HG02885 (cell line): ENCODE results near the gene TGM3.
"Not testable (repeated sequence)": the region's sequence is repeated elsewhere in the genome, so short reads cannot be mapped to it uniquely, and the experiment has no call there.

Source experiments
- ATAC-seq: cut with Tn5 transposase; IDR thresholded peaks from one replicate; pipeline ENCODE4 v1.9.1; 2021; ENCODE audit warnings: mild to moderate bottlenecking; ENCODE audit not compliant: unreplicated experiment, poor library complexity

TGM3 gene

DNA sequence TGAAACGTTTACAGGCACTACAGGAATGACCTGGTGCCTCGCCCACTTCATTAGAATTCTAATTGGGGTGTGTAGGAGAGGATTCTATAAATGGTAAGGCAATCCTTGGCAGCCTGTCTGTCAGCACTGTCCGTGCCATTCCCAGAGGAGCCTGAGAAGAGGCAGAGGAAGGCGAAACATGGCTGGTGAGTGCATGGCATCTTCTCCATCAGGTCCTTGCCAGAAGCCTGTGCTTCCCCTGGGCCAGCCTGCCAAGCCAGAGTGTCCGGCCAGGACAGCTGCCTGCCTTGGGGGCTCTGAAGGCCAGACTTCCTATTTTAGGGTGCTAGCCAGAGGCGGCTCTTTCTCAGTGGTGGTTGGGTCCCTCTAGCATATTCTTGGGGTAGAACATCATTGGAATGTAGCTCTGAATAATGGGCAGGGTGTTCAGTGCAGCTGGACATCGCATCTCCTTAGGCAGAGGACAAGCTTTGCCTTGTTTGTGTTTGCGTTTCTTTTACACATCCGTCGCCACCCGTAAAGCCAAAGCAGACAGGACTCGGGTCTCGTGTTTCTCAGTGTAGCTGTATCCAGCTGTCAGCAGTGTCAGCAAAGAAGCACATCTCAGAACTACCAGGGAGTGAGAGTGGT is at the start of gene TGM3:
Gene TGM3 (plus strand): TSS at position 116 of the 630 bp plus-strand sequence. CDS start 63 bp downstream, at position 179.
- no peak for ATAC-seq

DNA sequence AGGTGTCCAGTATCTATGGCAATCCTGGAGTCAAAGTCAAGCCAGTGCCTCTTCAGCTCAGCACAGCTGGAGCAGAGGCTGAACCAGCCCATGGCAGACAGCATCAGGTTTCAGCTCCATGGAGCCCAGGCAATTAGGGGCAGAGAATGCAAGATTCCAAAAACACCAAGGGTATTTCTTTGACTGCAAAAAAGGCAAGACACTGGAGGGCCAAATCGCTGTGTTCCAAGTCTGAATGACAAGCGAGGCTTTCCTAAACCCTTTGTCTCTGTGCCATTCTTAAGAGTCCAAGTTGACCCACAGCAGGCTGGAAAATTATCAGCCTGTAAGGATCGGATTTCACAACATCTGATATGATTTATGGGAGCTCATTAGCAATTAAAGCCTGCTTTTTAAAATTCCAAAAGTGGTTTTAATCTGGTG is 49.7 kb upstream of the TGM3 start:
- no peak for ATAC-seq

DNA sequence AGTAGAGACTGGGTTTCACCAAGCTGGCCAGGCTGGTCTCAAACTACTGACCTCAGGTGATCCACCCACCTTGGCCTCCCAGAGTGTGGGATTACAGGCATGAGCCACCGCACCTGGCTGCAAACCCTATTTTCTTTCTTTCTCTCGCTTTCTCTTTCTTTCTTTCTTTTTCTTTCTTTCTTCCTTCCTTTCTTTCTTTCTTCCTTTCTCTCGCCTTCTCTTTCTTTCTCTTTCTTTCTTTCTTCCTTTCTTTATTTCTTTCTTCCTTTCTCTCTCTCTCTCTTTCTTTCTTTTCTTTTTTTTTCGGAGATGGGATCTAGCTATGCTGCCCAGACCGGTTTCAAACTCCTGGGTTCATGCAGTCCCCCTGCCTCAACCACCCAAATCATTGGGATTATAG is 47.0 kb upstream of the TGM3 start:
- ATAC-seq, result no peak

DNA sequence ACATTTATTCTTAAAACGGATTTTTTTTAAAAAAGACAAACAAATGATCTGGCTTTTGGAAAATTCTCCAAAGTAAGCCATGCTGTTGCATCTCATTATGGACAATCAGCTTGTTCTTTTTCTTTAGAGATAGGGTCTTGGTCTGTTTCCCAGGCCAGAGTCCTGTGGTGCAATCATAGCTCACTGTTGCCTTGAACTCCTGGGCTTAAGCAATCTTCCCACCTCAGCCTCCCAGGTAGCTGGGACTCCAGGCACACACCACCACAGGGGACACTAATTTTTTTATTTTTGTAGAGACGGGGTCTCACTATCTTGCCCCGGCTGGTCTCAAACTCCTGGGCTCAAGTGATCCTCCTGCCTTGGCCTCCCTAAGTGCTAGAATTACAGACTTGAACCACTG is 45.9 kb upstream of the TGM3 start:
- ATAC-seq, result no peak

- no peak for ATAC-seq
Measured at GRCh38 chr20:2252419-2252997, 43.3 kb upstream of the TGM3 start.

- no peak for ATAC-seq
Measured at GRCh38 chr20:2253256-2253655, 42.5 kb upstream of the TGM3 start.

DNA sequence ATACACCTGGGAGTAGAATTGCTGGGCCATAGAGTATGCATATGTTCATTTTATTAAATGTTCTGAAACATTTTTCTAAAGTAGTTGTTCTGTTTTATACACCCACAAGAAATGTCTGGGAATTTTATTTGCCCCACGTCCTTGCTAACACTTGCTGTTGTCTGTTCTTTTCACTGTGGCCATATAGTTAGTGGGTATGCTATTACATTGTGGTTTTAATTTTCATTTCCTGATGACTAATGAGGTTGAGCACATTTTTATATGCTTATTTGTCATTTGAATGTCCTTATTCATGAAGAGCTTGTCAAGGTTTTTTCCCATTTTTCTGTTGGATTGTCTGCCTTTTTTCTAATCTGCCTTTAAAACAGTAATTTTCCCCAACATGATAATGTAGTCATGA is 41.5 kb upstream of the TGM3 start:
- no peak for ATAC-seq

DNA sequence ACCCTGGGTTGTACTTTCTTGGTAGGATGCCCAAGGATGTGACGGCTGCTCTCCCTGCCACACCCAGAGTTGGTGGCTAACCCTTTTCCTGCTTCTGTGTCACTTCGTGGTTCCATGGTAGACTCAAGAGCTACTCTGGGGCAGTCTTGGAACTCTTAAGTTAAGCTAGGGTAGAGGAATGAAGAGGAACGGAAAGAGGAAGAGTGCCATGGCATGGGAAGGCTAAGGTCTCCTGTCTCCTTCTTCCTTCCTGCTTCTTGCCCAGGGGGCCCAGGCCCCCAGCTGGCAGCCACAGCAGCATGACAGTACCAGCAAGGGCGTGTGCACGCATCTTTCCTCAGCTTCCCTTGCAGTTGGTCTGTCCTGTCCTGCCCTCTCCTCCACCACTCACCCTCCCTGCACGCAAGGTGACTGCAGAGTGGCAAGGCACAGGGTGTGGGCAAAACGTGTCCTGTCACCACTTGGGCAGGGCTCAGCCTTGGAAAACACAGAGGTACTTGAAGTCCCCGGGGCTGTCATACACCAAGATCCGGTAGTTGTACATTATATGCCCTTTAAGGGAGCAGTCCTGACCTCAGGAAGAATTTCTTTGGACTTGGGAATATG is 39.8 kb upstream of the TGM3 start:
- ATAC-seq, result no peak

DNA sequence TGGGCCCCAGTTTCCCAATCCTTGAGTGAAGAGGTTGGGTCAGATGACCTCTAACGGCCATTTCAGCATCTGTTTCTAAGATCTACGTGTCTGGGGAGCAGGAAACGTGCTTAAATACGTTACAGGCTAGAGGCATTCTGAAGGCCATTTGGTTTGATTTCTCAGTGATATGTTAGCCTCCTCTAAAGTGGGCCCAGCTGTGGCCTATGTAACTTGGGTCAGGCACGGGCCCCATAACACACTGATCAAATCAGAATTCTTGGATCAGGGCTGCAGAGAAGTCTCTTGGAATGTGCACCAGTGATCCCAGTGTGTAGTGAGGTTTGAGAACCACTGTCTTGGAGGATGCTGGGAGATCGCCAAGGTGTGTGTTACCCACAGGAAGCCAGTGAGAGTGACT is 36.1 kb upstream of the TGM3 start:
- ATAC-seq, result no peak

DNA sequence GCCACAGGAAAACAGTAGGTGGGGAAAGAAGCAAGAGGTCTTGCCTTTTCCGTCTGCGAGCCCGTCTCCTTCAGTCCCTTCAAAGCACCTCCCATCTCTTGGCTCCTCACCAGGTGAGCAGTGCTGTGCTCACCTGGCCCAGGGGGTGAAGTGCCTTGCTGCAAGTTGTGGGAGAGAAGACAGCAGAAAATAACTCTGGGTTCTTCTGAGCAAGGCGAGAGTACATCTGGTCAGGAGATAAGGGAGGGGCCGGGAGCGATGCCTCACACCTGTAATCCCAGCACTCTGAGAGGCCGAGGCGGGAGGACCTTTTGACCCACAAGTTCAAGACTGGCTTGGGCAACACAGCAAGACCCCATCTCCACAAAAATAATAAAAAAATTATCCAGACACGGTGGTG is 35.6 kb upstream of the TGM3 start:
- no peak for ATAC-seq

DNA sequence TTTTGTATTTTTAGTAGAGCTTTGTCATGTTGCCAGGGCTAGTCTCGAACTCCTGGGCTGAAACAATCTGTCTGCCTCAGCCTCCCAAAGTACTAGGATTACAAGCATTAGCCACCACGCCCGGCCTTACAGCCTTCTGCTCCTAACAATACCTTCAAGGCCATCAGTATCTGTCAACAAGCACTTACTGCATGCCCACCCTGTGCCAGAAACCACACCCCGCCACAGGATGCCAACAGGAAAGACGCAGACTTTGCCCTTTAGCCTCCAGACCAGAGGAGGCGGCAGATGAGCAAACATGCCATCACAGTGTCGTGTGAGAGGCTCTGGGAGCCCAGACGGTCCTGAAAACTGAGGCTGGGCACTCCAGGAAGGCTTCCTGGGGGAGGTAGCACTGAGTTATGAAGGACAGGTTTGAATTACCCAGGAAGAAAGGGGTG is 34.7 kb upstream of the TGM3 start:
- ATAC-seq, result no peak

- ATAC-seq, result no peak
Measured at GRCh38 chr20:2261629-2262028, 34.2 kb upstream of the TGM3 start.

DNA sequence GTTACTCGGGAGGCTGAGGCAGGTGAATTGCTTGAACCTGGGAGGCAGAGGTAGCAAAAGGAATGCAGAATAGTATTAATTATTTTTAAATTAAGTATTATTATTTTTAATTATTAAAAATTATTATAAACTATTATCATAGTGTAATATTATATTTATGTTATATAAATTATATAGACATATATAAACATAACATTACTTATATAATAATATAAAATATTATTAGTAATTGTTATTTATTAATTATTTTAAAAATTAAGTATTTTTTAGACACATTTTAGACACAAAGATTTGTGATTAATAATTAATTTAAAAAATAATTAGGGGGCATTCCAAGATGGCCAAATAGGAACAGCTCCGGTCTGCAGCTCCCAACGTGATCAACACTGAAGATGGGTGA is 31.7 kb upstream of the TGM3 start:
- ATAC-seq, result no peak

- ATAC-seq, result not testable (repeated sequence)
Measured at GRCh38 chr20:2264621-2265374, 31.0 kb upstream of the TGM3 start.

- no peak for ATAC-seq
Measured at GRCh38 chr20:2273634-2274302, 22.0 kb upstream of the TGM3 start.

GRCh38 chr20:2276015-2276414 is 19.8 kb upstream of the TGM3 start:
- ATAC-seq, result no peak

GRCh38 chr20:2279253-2279779 is 16.5 kb upstream of the TGM3 start:
- no peak for ATAC-seq

GRCh38 chr20:2280082-2280481 is 15.7 kb upstream of the TGM3 start:
- ATAC-seq, result no peak

GRCh38 chr20:2281563-2281962 is 14.2 kb upstream of the TGM3 start:
- no peak for ATAC-seq

DNA sequence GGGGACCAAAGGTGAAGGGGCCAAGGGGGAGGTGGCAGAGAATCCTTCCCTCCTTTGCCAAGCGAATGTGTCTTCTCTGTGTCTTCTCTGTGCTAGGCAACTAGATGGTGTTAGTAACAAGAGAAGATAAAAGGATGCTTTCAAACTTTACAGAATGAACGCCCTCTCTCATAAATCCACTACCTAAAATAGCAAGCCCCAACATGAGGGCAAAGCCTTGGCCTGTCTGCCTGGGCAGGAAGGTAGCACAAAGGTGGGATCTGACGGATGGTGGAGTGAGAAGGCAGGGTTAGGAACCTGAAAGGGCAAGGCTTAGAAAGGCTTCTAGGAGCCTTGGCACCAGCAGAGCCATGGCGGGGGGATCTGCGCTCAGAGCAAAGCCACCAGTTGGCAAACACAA is 13.6 kb upstream of the TGM3 start:
- ATAC-seq, result no peak
